NCI-H1694 (cell line): ENCODE measurements around the gene CSRP3.

Experiments
- DNase-seq: peaks from one replicate; lab custom pipeline; 2025; lab: John Stamatoyannopoulos, UW

Gene CSRP3

GRCh38 chr11:19225123-19225522 lies 23.3 kb upstream of the CSRP3 start:
- DNase-seq = no peak

- no peak for DNase-seq
Observed at GRCh38 chr11:19220903-19221724, 19.3 kb upstream of the CSRP3 start.

GRCh38 chr11:19218786-19219460 lies 17.1 kb upstream of the CSRP3 start:
- no peak for DNase-seq

GRCh38 chr11:19218216-19218615 lies 16.4 kb upstream of the CSRP3 start:
- no peak for DNase-seq

- no peak for DNase-seq
Observed at GRCh38 chr11:19216709-19217374, 15.1 kb upstream of the CSRP3 start.

GRCh38 chr11:19216021-19216420 lies 14.2 kb upstream of the CSRP3 start:
- no peak for DNase-seq

GRCh38 chr11:19209617-19210370 lies 8.0 kb upstream of the CSRP3 start:
- DNase-seq = no peak

GRCh38 chr11:19208959-19209546 lies 7.3 kb upstream of the CSRP3 start:
- no peak for DNase-seq

- DNase-seq = no peak
Observed at GRCh38 chr11:19208181-19208580, 6.4 kb upstream of the CSRP3 start.

GRCh38 chr11:19204836-19205235 lies 3.1 kb upstream of the CSRP3 start:
- DNase-seq = no peak

GRCh38 chr11:19200410-19201201 lies 1.2 kb downstream of the CSRP3 start:
- no peak for DNase-seq

- DNase-seq = no peak
Observed at GRCh38 chr11:19199771-19200170, 2.0 kb downstream of the CSRP3 start.

- no peak for DNase-seq
Observed at GRCh38 chr11:19199048-19199447, 2.7 kb downstream of the CSRP3 start.

- DNase-seq = no peak
Observed at GRCh38 chr11:19196432-19196831, 5.4 kb downstream of the CSRP3 start.

GRCh38 chr11:19194620-19195308 lies 7.0 kb downstream of the CSRP3 start:
- no peak for DNase-seq

GRCh38 chr11:19193916-19194315 lies 7.9 kb downstream of the CSRP3 start:
- DNase-seq = no peak

GRCh38 chr11:19191530-19192169 lies 10.1 kb downstream of the CSRP3 start:
- DNase-seq = no peak

- DNase-seq = no peak
Observed at GRCh38 chr11:19187833-19188258, 13.9 kb downstream of the CSRP3 start.

- DNase-seq = no peak
Observed at GRCh38 chr11:19187114-19187832, 14.5 kb downstream of the CSRP3 start.
